PFSK-1 (cell line): ENCODE results near the gene UQCRQ.

Experiments
- FOXP2 ChIP-seq: optimal IDR thresholded peaks from 2 replicates; pipeline ENCODE3; 2011; ENCODE audit warnings: borderline replicate concordance, control low read depth, inconsistent platforms; ENCODE audit not compliant: insufficient read depth; ENCODE audit errors: extremely low read length, extremely low read depth
- POLR2AphosphoS5 ChIP-seq: IDR thresholded peaks from 2 replicates; pipeline ENCODE4 v1.6.1; 2012; ENCODE audit warnings: low read depth, mild to moderate bottlenecking, control low read depth, low read length, moderate library complexity
- REST ChIP-seq, 2 experiments: IDR thresholded peaks; 2 replicates each; pipeline versions ENCODE4 v1.6.1 to v1.8.0; 2011 to 2012; ENCODE audit warnings: low read depth in 2 of 2, low read length in 2 of 2, control low read depth in 1 of 2, inconsistent platforms in 1 of 2, mild to moderate bottlenecking in 1 of 2, moderate library complexity in 1 of 2; ENCODE audit not compliant: insufficient read depth in 1 of 2
- SIN3A ChIP-seq: IDR thresholded peaks from 2 replicates; pipeline ENCODE4 v1.6.1; 2012; ENCODE audit warnings: mild to moderate bottlenecking, low read length, moderate library complexity, borderline replicate concordance; ENCODE audit not compliant: insufficient read depth
- TAF1 ChIP-seq: IDR thresholded peaks from 2 replicates; pipeline ENCODE4 v1.6.1; 2012; ENCODE audit warnings: low read length, control low read depth, borderline replicate concordance; ENCODE audit not compliant: insufficient read depth

Gene UQCRQ

DNA sequence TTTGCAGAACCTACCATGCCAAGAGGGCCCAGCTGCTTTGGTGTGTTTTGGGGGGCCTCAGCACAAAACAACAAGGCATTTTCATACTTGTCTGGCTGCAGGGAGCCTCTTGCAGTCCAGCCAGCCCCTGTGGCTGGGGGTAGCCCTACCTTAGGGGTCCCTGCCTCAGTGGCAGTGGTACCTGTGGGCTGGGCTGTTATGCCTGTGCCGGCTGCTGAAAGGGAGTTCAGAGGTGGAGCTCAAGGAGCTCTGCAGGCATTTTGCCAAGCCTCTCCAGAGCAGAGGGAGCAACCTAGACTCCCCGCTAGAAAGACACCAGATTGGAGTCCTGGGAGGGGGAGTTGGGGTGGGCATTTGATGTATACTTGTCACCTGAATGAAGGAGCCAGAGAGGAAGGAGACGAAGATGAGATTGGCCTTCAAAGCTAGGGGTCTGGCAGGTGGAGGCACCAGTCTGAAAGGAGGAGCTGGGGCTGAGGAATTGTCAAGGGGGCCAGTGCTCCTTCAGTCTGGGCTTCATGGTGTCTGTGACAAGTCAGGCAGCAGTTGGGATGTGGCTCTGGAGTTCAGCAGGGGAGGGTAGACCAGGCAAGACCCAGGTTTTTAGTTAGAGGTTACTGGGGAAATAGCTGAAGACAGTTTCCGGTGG, 37.5 kb upstream of the UQCRQ start:
- TF ChIP-seq POLR2AphosphoS5: no peak
- TF ChIP-seq REST (IDR thresholded peaks at IDR 0.05; ENCODE audit: insufficient read depth in 1 of 2, low read depth in 2 of 2, low read length in 2 of 2): no peak
- TF ChIP-seq SIN3A: no peak
- no peak for TF ChIP-seq FOXP2
- TF ChIP-seq TAF1: no peak

GRCh38 chr5:132829742-132830435, 36.6 kb upstream of the UQCRQ start:
- TF ChIP-seq REST (IDR thresholded peaks at IDR 0.05; ENCODE audit: insufficient read depth in 1 of 2, low read depth in 2 of 2, low read length in 2 of 2): 0 out of 4 replicates have a peak, but pooled peaks of 1 of the 2 experiments have one; percentile 10
- TF ChIP-seq FOXP2: peak; percentile 35
- no peak for TF ChIP-seq POLR2AphosphoS5

DNA sequence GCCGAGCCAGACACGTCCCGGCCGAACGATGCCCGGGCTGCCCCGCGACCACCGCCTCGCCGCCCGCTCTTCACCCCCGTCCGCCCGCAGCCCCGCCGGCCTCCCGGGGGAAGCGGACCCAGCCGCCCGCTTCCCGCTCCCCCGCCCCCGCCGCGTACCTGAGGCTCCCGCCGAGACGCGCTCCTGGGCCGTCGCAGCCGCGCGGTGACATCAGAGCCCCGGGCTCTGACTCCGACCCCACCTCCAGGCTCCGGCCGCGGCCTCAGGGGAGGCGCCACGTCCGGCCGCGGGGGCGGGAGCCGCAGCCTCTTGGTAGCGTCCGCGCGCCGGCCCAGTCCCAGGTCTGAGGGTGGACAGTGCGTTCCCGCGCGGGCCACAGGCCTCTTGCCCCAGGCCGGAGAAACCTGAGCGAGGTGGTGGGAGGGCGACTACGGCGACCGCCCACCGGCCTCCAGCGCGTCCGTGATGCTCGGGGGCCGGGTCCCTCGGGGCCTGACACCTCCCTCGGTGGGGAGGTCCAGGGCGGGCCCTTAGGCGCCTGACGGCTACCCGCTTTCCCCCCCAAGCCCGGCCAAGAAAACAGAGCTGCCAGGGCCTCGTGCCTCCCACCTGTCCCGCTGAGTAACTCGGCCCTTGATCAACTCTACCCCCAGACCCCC, 35.9 kb upstream of the UQCRQ start, which contains the start of gene SHROOM1:
Gene SHROOM1, minus strand, starts transcription at position 212 of the 659 bp plus-strand sequence. CDS start 4,507 bp downstream, outside the sequence.
- peak; percentile 21 for TF ChIP-seq FOXP2
- TF ChIP-seq POLR2AphosphoS5: no peak
- TF ChIP-seq TAF1: no peak
- no peak for TF ChIP-seq REST (IDR thresholded peaks at IDR 0.05; ENCODE audit: insufficient read depth in 1 of 2, low read depth in 2 of 2, low read length in 2 of 2)
- TF ChIP-seq SIN3A: no peak

DNA sequence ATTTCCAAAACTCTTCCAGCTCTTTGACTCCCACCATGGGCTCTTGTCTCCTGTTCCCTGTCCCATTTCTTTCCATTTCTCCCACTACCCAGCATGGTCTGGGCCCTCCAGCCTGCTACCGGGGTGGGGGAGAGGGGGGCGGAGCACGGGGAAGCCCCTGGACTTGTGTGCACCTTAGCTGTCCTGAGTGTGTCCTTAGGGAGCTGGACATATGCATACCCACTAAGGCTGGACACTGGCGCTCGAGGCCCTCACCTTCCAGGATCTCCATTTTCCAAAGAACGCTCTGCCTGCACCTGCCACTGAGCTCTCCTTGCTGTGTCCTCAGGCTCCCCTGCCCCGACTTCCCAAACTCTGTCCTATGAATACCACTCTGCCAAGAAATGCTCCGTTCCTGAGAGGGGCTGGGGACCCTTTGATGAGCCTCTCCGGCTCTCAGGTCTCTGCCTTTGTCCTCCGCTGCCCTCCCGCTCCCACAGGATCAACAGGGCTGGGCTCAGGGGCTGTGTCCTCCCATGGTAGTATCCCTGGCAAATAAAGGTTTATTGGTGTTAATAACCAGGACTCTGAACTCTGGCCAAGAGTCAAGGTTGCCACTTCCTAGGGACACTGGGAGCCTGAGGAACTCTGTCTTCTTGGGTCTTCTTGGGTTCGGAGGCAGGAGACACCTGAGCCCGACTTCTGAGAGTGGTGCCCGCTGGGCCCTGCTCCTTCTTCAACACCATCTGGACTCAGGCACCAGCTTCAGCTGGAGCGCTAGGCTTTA, 35.2 kb upstream of the UQCRQ start:
- TF ChIP-seq POLR2AphosphoS5: no peak
- TF ChIP-seq REST (IDR thresholded peaks at IDR 0.05; ENCODE audit: insufficient read depth in 1 of 2, low read depth in 2 of 2, low read length in 2 of 2): no peak
- no peak for TF ChIP-seq SIN3A
- no peak for TF ChIP-seq TAF1
- TF ChIP-seq FOXP2: no peak
